RPMI7951 (cell line): ENCODE measurements around the gene SRSF6. TPM values are rescaled to one million over a fixed set of nuclear protein-coding genes. Genes with fewer than 3 reads are reported as not detected.
"Not testable (repeated sequence)": the region's sequence is repeated elsewhere in the genome, so short reads cannot be mapped to it uniquely, and the experiment has no call there.

Experiments
- DNase-seq: peaks from one replicate; pipeline ENCODE4 v3.0.0-alpha.2; 2012; ENCODE audit warnings: low read depth
- total RNA-seq: library from RNA; depleted of rRNA; stranded (reverse); fragments of >200 nt; shearing (Covaris generic); gene quantifications from 2 replicates; pipeline ENCODE4 v1.2.3, GENCODE V29; 2014

Gene SRSF6
- total RNA-seq, 1 experiment from 2014 or later, result 51.2 TPM

DNA sequence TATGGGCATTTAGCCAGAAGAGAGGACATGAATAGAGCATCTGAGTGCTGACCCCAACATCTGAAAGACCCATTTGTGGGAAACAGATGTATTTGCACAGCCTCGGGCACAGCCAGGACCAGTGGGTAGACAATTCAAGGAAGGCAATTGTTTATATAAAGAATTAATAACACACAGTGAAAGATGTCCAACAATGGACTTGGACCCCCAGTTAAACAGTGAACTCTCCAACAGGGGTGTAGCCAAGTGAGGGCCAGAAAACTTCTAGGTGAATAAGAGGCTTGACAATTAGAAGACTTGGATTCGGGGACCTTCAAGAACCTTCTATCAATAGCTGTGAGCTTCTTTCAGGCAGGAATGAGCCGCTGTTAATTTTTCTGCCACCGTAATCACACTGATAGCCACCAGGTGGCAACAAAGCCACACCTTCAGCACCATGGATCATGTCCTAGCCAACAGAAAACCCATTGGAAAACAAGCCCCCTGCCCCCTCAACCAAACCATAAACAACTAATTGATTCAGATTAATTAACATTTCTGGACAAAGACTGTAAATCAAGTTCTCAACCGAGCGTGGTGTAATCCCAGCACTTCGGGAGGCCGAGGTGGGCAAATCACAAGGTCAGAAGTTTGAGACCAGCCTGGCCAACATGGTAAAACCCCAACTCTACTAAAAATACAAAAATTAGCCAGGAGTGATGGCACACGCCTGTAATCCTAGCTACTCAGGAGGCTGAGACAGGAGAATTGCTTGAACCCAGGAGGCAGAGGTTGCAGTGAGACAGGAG is 8.8 kb upstream of the SRSF6 start:
- DNase-seq, result peak; percentile 68

DNA sequence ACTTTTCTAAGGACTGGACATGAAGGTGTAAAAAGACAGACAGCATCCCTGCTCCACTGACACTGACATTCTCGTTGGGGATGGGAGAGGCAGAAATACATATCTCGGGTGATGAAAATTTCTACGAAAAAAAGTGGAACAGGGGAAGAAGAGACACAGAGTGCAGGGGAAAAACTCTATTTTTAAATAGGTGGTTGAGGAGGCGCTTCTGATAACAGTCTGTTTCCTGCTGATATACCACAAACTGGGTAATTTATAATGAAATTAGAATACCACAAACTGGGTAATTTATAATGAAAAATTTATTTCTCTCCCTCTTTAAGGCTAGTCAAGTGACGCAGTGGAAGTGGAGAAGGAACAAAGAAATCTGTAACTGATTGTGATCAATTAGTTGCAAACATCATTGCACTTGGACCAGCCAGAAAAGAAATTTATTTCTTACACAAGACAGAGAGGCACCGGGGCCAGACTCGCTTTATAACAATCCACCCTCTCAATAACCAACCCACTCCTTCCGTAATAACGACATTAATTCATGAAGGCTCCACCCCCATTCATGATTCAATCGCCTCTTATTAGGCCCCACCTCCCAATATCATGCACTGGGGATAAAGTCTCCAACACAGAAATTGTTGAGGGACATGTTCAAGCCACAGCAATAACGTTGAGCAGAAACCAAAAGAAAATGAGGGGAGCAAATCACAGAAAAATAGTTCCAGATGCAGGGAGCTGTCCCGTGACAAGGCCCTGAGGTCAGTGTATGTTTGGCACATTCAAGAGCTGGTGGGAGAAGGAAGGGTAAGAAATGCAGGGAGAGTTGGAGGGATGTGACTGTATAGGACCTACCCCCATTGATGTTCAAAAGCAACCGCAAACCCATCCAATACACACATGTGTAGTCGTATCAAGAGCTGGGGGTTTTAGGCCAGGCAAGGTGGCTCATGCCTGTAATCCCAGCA is 6.6 kb upstream of the SRSF6 start:
- no peak for DNase-seq

DNA sequence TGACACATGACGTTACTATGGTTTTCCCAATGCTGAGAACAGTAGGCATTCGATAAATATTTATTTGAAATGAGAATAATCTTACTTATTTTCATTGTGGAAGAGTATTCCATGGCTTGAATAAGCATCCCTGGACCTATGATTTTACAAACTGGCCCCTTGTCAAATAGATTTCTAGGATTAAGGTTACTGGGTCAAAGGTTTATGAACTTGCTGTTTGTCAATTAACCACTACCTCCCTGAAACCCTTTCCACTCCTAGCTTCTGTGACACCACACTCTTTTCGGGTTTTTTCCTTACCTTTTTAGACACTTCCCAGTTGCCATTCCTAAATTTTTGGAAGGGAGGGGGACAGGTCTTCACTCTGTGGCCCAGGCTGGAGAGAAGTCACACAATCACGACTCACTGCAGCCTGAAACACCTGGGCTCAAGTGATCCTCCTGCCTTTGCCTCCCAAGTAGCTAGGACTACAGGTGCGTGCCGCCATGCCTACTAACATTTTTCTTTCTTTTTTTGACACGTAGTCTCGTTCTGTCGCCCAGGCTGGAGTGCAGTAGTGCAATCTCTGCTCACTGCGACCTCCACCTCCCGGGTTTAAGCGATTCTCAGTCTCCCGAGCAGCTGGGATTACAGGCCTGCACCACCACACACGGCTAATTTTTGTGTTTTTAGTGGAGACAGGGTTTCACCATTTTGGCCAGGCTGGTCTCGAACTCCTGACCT is 5.1 kb upstream of the SRSF6 start:
- DNase-seq, result no peak

DNA sequence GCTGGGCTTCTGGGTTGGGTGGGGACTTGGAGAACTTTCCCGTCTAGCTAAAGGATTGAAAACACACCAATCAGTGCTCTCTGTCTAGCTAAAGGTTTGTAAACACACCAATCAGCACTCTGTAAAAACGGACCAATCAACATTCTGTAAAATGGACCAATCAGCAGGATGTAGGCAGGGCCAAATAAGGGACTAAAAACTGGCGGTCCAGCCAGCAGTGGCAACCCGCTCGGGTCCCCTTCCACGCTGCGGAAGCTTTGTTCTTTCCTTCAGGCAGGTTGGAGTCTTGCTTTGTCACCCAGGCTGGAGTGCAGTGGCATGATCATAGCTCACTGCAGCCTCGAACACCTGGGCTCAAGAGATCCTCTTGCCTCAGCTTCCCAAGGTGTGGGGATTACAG is 1.4 kb upstream of the SRSF6 start:
- not testable (repeated sequence) for DNase-seq

DNA sequence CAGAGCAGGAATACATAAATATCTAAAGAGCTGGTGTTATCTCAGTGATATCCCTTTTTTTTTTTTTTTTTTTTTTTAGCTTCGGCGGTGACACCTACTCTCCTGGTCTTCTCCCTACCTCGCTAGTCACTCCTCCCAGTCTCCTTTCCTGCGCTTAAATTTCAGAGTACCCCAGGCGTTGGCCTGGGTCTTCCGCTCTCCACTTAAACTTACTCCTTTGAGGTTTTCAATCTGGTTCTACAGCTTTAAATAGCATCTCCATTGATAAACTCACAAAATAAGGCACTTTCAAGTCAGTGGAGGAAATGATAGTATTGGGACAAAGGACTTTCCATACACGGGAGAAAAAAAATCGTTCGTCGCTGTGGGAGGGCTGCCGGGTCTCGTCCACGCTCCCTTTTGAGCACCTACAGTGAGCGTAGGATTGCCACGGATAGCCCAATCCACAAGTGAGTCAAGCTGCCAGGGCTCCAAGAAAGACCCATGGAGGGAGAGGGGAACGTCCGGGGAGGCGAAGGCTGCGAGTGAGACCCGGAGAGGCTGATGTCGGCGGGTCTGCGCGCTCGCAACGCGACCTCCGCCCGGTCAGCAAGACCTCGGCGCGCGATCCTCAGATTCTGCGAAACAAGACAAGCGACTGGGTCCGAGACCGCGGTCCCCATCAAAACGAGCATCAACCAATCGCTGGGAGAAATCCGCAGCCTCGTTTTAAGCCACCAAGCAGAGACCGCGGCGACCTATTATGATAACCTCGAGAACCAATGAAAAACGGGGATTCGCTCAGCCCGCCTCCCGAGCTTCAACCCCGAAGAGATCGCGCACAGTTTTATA is 672 bp upstream of the SRSF6 start:
- peak; percentile 95 for DNase-seq

DNA sequence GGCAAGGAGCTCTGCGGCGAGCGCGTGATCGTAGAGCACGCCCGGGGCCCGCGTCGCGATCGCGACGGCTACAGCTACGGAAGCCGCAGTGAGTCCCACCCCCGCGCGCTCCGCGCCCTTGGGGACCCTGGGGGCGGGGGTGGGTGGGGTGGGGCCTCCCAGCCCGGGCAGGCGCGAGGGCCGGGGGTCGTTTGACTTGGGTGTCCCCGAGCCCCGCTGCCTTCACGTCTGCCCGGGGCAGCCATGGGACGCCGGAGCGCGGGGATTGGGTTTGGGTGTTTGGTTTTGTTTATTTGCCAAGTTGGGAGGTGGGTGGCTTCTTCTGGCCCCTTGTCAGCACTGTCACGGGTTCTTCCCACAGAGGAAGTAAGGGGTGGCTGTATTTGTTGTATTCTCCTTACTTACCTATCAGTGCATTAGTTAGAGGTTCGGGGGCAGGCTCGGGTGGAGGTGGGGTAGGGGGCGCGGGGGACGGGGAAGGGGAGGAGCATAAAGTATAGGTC is 777 bp downstream of the SRSF6 start:
- DNase-seq, result no peak

DNA sequence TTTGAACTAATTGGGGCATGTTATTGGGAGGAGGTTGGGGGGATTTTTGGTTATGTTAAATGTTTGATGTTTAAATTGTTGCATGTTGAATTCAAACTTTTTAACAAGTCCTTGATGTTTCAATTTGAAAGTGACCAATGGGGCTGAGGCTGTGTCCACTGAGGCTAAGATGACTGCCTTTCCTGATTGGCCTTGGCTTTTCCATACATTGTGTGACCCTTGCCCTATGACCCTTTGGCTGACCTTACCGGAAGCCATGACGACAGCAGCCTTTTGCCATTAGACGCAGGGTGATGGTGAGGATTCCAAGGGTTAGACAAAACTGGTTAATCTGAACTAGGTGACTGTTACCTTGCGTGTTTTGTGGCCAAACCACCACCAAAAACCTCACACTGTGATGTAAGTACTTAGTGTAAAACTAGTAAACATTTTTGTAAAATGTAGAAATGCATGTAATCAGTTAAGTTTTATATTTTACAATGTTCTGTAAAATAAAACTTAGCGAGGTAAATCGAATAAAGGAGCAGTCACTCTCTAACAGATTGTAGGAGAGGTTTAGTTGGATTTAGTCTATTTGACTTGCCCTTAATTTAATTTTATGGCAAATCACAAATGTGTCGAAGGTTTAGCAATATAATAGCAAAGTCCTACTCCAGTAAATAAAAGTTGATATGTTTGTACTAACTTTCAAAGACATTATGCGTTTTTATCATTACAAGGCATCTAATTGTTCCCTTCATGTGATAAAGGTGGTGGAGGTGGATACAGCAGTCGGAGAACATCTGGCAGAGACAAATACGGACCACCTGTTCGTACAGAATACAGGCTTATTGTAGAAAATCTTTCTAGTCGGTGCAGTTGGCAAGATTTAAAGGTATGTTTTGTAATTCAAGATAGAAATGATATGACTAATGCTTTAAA is 1.6 kb downstream of the SRSF6 start:
- DNase-seq, result peak; percentile 26

DNA sequence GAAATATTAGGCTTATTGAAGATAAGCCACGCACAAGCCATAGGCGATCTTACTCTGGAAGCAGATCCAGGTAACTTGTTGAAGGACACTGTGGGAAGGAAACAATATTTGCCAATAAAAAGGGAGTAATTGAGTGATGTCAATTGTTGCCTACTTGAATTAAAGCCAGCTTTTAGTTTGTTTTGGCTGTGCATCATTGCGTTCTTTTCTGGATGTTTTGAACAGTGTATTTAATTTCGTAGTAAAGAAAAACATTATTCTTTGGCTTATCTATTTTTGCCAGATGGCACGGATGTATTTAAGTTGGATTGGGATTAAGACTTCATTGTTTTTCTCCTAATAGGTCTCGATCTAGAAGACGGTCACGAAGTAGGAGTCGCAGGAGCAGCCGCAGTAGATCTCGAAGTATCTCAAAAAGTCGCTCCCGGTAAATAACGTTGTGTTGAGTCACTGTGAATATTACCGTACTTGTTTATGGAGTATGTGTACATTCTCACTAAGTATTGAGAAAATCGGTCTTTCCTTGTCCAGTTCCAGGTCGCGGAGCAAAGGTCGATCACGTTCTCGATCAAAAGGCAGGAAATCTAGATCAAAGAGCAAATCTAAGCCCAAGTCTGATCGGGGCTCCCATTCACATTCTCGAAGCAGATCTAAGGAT is 2.6 kb downstream of the SRSF6 start:
- DNase-seq, result no peak

DNA sequence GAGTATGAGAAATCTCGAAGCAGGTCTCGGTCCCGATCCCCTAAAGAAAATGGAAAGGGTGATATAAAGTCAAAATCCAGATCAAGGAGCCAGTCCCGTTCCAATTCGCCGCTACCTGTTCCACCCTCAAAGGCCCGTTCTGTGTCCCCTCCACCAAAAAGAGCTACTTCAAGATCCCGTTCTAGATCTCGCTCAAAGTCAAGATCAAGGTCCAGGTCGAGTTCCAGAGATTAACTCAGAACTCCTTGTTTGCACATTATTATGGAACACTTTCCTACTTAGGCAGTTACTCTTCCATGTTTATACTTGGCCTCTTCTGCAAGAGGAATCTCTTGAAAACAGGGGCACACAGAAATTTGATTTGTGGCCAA is 3.1 kb downstream of the SRSF6 start:
- no peak for DNase-seq

DNA sequence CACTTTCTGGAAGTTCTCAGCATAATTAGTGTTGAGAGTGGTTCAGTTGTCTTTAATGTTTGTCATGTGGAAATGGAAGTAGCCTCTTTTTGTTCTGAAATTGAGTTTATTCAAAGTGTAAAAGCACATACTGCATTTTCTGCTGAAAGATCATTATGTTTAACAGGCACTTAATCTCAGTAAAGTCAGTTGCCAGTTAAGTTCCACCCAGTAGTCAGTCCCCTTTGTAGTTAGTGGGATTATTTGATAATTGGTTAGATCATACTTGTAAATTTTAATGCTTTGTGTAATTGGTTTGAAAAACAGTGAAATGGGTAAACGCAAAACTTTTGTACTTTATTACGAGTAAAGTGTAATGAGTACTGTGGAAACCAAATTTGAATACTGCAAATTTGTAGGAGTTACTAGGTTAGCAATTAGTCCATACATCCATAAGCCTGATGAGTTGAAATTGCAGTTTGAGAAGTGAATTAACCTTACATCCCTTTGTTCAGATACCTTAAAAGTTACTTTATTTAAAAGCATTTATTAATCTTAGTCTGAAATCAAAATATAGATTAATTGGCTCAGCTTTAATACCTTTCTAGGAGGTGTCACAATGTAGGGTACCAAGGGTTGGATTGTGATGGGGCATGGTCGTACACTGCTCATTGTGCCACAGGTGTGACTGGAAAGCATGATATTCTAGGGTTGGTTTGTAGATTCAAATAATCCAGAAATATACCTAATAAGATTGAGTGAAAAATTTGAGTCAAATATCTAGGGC is 4.4 kb downstream of the SRSF6 start:
- DNase-seq, result no peak

DNA sequence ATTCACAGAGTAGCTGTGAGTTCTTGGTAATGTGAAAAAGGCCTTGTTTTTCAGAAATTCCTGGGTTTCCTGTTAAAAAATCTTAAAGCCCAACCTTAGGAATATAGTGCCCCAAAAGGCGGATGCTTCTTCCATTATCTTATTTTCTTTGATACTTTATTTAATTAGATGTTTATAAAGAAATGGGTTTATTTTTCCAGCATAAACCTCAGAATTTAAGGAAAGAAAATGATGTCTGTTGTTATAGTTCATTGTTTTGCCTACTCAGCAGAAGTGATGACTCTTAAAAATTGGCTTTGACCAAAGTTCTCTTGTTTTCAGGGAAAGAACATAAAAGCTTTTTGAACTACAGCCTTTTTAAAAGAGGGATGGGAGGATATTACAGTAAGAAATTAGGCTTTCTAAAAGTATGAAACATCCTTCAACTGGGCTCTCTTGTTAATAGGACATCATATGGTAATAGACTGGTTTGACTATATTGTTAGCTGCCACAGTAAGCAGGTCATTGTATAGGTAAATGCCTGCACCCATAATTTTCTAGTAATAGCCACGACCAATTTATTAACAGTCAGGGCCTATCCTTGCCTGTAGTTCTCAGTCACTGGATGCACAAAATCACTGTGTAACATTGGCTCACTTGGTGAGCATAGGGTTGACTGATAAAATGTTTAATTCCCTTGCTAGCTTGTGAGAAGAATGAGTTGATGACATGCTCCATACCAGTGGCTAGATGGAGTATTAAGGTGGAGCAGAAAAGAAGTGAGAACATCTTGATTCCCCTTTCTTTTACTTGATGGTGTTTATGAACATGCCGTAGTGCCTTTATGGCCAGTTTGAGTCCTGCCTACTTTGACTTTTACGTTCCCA is 5.2 kb downstream of the SRSF6 start:
- DNase-seq, result no peak

DNA sequence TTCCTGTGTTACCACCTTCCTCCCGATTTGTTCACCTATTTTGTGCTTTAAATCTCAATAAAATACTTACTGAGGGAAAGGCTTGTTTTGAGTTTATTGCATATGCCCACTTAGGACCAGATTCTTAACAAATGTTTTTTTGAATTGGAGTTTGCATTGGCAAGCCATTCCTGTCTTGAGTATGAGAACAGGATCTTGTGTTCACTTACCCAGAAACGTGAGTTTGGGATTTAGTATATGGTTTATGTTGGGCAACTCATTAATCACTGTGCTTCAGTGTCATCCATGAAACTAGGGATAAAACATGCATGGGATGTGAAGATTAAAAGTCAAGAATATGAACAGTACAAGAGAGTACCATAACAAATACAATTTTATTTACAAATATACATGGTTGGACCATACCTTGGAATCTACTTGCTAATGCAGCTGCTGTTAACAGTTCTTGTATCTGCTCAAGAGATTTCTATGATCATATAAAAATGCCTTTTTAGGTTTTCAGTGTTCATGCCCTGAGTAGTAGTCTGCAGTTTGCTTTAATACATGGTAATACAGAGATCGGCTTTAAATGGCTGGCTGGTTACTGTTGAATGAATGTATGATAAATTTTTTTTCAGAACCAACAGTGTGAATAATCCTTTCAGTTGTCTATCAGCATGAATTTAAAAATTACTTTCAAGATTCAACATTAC is 6.0 kb downstream of the SRSF6 start:
- DNase-seq, result no peak

DNA sequence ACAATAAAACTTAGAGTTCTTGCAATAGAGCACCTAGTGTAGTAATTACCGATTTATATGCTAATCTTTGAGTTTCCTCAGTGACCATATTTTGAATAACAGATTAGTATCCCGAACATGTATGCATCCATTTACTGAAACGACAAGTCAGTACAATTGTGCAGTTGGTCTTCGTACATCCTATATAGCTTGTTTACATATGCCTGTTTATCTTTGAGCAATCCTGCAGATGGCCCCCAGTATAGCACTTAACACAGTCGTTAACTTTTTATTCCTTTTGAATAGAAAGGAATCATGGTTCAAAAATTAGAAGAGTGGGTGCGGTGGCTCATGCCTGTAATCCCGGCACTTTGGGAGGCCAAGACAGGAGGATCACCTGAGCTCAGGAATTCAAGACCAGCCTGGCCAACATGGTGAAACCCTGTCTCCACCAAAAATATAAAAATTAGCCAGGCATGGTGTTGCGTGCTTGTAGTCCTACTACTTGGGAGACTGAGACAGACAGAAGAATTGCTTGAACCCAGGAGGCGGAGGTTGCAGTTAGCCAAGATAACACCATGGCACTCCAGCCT is 6.6 kb downstream of the SRSF6 start:
- no peak for DNase-seq

DNA sequence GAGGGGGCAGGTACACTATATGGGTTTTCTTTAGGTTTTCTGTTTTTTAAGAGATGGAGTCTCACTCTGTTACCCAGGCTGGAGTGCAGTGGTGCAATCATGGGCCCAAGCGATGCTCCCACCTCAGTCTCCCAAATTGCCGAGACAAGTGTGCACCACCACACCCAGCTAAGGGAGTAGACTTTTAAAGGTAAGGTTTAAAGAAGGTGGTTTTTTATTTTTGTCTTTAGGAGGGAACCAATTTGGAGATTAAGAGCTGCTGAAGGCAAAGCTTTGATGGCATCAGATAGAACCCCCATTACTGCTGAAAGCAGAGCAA is 7.9 kb downstream of the SRSF6 start:
- no peak for DNase-seq

DNA sequence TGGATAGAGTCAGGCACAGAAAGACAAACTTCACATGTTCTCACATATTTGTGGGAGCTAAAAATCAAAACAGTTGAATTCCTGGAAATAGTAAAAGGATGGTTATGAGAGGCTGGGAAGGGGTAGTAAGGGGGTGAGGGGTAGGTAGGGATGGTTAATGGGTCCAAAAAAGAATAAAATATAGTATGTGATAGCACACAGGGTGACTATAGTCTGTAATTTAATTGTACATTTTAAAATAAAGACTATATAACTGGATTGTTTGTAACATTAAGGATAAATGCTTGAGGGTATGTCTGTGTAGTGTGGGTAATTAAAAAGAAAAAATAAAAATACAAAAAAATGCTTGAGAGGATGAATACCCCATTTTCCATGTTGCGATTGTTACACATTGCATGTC is 9.9 kb downstream of the SRSF6 start:
- no peak for DNase-seq

DNA sequence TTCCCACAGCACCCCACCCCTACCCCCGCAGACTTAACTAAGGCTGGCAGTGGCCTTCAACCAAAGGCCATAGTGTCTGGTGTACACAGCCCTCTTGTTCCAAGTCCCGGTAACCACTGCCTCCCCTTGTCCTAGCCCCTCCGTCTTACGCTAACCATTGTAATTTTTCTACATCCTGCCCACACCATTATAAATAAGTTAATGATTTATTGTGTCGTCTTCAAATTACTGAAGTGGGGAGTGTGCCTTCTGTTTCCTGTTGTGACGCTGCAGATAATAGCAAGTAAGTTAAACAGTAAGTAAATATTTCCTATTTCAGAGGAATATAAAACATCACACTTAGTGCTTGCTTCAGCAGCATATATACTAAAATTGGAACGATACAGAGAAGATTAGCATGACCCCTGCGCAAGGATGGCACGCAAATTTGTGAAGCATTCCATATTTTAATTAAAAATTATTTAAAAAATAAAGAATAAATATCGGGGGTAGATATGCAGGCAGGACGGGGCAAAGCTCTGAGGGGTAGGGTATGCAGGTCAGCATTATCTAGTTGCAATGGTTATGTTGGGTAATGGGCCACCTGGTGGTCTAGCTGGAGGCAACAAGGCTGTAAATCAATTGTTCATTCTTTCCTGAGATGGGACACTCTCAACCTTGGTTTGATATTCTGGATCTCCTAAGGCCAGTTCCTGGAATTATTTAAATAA is 15.1 kb downstream of the SRSF6 start:
- no peak for DNase-seq

DNA sequence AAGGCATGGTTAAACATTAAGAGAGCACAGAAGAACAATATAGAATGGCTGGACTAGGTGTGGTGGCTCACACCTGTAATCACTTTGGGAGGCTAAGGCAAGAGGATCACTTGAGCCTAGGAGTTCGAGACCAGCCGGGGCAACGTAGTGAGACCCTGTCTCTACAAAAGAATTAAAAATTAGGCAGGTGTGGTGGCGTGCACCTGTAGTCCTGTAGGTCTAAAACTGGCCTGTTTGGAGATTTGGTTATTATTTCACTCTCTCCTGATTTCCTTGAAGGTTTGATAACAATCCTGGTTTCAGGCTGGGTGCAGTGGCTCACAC is 15.6 kb downstream of the SRSF6 start:
- DNase-seq, result no peak
